GM18511 (cell line): ENCODE data around the gene CAGE1.

Source experiments
- ATAC-seq: cut with Tn5 transposase; IDR thresholded peaks from one replicate; pipeline ENCODE4 v1.9.1; 2021; ENCODE audit warnings: mild to moderate bottlenecking, moderate library complexity; ENCODE audit not compliant: unreplicated experiment

Gene CAGE1

DNA sequence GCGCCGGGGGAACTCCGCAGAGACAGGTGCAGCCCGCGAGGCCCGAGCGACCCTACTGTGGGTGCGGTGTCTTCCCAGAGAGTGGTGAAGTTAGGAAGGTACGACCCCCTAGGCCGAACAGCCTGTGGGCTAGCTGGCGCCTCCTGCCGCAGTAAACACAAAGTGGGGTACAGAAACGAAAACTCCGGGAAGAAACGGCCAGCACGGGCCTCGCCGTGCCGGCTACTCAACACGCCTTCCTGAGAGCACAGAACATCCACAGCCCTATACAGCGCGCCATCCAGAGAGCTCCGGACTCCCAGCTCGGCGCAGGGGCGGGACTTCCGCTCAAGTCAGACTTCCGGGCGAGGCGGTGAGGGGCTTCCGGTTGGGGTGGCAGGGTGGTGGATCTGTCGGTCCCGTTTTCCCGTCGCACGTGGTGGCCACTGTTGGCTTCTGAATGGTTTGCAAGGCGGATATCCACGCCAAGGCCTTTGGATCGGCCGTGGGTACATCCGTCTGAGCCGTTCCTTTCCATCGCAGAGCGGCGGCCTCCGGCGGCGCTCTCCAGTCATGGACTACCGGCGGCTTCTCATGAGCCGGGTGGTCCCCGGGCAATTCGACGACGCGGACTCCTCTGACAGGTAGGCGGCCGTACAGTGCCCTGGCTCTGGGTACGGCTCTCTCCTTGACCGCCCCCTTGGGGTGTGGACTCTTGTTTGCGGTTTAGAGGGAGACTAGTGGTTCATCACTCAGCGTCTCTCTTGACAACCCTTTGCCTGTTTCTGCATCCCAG, at the start of gene CAGE1, which contains the start of gene RIOK1:
TSS of gene CAGE1 (minus strand) at position 292 of the 775 bp plus-strand sequence. CDS start 2,569 bp downstream, outside the sequence.
TSS of gene RIOK1 (plus strand) at position 358 of the 775 bp plus-strand sequence. CDS start at position 553, 195 bp downstream.
- peak; percentile 99 for ATAC-seq

DNA sequence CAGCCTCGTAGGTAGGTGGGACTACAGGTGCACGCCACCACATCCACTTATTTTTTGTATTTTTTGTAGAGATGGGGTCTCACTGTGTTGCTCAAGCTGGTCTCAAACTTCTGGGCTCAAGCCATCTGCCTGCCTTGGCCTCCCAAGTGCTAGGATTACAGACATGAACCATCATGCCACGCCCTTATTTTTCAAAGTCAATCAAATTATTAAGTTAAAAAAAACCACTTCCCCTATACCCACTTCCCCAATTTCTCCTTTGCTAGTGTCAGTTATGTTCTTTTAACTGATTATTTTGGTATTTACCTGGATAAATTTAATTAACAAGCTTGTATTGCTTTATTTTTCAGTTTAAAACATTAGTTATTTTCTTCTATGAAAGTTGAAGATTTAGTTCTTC, 49.7 kb upstream of the CAGE1 start:
- ATAC-seq: no peak

DNA sequence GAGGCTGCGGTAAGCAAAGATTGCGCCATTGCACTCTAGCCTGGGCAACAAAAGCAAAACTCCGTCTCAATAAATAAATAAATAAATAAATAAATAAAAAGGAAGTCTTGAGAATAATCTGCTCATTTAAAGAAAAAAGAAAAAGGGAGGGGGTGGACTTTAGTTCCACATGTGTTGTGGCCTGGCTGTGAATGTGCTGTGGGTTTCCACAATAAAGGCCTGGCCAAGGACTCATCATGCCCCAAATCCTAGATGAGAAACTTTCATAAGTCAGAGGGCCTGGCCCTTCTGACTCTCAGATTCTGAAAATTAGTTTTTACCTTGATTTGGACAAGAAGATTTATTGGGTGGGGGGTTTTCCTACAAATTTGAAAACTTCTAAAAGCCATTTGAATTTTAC, 48.5 kb upstream of the CAGE1 start:
- ATAC-seq: no peak

DNA sequence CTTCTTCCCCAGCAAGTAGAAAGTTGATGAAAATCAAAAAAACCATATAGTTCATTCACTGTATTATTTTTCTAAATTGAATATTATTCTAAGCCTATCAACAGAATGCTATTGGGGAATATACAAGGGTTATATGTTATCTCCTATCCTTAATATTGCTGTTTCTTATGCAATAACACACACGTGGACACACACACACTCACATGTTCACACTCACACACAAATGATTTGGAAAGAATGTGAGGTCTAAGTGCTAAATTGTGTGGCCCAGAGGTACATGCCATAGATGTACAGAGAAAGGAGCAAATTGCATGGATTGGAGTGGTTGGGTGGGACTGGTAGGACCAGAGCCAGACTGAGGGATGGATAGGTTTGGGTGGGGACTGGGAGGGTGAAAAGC, 45.1 kb upstream of the CAGE1 start:
- no peak for ATAC-seq

- no peak for ATAC-seq
Measured at GRCh38 chr6:7433121-7433617, 43.6 kb upstream of the CAGE1 start.

GRCh38 chr6:7432391-7433120, 43.0 kb upstream of the CAGE1 start:
- no peak for ATAC-seq

DNA sequence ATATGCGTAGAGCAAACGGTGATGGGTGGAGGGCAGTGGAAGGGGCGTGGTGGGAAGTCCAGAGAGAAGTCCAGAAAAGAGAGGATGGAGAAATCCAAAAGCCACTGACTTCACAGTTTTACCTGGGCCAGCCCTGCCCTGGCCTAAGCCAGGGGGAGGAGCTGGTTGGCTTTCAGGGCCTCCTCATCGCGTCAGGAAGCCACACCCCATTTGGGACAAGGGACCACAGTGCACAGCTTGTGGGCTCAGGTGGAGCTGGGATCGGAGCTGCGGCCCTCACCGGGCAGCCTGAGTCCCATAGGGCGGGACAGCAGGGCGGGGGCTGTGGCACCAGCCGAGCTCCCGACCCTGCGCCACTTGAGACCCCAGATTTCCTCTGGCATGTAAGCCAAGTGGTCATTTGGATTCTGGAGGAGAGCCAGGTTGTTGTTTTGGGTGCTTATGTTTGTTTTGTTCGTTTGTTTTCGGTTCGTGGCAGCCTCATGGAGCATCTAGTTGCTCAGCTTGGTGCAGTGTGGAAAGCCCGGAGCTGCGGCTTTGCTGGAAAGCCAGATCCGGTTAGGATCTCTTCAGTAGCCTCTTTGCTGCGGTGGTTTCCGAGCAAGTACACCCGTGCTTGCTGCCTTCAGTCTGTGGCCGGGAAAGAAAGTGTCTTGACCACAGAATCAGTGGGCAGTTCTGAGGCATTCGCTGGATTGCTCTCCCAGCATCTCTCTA, 42.3 kb upstream of the CAGE1 start:
- ATAC-seq: no peak

DNA sequence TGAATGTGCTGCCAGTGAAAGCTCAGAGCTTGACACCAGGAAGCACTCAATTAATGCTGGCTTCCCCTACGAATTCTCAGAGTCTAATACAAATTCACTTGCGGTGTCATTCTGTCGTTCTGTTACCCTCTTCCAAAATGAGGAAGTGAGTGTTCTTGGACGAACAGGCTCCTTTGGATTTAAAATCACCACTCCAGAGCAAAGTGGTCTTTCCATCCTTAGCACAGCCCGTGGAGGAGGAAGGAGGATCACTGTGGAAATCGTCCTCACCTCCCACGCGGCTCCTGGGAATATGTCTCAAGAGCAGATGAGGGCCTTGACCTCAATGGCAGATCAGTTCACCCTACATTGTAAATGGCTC, 41.8 kb upstream of the CAGE1 start:
- ATAC-seq: no peak

- no peak for ATAC-seq
Measured at GRCh38 chr6:7426447-7427169, 37.1 kb upstream of the CAGE1 start.

GRCh38 chr6:7425808-7426190, 36.3 kb upstream of the CAGE1 start:
- no peak for ATAC-seq

DNA sequence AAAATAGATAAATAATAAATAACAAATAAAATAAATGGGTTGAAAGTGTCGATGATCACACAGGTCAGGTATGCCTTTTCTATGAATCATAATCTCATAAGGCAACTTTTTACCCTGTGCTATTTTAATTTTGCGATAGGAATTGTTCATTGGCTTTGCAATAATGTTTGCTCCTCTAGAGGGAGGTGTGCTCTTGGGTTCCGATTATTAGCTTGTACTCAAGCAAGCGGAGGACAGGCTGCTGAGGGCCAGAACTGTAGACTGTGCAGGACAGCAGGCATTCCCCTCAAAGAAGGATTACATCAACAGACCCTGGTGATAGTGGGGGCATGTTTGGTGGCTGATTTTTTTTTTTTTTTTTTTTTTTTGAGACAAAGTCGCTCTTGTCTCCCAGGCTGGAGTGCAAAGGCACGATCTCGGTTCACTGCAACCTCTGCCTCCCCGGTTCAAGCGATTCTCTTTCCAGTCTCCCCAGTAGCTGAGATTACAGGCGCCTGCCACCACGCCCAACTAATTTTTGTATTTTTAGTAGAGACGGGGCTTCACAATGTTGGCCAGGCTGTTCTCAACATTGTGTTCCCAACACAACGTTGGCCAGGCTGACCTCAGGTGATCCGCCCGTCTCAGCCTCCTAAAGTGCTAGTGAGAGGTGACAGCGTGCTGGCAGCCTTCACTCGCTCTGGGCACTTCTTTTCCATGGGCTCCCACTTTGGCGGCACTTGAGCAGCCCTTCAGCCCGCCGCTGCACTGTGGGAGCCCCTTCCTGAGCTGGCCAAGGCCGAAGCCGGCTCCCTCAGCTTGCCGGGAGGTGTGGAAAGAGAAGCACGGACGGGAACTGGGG, 35.6 kb upstream of the CAGE1 start:
- ATAC-seq: no peak

GRCh38 chr6:7424058-7424457, 34.5 kb upstream of the CAGE1 start:
- no peak for ATAC-seq

GRCh38 chr6:7421066-7421465, 31.5 kb upstream of the CAGE1 start:
- ATAC-seq: no peak

DNA sequence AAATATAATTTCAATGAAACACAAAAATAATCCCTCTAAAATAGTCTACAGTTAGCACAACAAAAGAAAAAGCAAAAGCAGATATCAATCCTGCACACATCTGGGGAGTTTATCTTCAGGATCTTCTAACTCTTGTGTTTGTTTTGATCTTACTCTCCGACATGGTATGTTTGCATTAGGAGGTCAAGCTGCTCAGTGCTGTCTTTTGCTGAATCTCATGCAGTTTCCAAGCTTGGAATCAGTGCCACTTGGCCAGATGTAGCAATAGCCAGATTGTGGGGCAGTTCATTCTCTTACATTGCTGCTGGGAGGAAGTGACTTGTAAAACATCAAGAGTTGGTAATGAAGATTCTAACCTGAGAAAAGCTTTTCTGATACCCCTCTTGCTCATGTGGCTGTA, 29.5 kb upstream of the CAGE1 start:
- ATAC-seq: no peak

DNA sequence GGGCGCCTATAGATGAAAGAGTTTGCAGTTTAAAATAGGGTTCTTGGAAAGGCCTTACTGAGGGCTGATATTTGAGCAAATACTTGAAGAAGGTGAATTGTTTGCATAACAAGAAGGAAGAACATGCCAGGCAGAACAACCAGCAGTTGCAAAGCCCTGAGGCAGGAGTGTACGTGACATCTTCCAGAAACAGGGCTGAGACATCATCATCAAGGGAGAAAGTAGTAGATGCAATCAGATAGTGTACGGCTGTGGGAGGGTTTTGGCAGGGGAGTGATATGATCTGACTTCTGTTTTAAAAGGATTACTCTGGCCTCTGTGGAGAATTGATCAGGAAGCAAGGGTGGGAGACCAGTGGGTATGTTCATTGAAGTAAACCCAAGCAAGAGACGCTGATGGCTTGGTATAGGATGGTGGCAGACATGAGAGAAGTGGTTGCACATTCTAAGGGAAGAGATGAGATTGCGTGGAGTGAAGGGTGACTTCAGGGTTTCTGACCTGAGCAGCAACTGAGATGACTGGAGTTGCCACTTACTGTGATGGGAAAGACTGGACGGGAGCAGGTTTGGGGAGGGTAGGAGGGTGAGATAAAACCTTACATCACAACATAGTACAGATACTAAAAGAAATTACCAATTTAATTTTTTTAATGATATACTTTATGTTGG, 28.8 kb upstream of the CAGE1 start:
- ATAC-seq: no peak

GRCh38 chr6:7417684-7418083, 28.1 kb upstream of the CAGE1 start:
- no peak for ATAC-seq

DNA sequence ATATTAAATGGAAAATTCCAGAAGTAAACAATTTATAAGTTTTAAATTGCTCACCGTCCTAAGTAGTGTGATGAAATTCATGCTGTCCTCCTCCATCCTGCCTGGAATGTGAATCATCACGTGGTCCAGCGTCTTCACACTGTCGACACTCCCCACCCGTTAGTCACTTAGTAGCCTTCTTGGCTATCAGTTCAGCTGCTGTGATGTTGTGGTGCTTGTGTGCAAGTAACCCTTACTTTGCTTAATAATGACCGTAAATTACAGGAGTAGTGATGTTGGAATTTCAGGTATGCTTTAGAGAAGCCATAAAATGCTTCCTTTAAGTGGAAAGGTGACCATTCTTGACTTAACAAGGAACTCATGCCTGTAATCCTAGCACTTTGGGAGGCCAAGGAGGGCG, 25.3 kb upstream of the CAGE1 start:
- ATAC-seq: no peak

GRCh38 chr6:7413151-7413823, 23.7 kb upstream of the CAGE1 start:
- ATAC-seq: no peak

DNA sequence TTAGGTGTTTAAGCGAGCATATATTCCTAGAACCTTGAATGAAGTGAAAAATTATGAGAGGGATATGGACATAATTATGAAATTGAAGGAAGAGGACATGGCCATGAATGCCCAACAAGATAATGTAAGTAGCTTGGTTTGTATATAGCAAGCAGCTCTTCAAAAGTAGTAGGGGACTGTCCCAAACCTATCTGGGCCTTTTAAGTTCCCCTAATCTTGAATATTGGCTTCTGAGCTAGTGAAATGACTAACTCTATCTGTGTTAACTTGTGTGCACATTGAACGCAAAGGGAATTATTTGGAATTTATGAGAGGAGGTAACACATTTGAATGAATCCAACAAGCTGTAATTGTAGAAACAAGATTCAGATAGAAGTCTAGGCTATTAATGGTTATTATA, 21.8 kb upstream of the CAGE1 start:
- ATAC-seq: no peak
